Measurements from ENCODE around the gene PRR9. TPM values are rescaled to one million over a fixed set of nuclear protein-coding genes. Genes with fewer than 3 reads are reported as not detected.

PRR9 gene
- total RNA-seq, 4 donors from 2014 or later: 2.0 to 5.4 TPM; not detected in 2

GRCh38 chr1:153231363-153231762 lies 14.0 kb downstream of the PRR9 start:
- no peak for DNase-seq (ENCODE audit: low spot score)
- ATAC-seq (ENCODE audit: low FRiP score): no peak
- no peak for TF ChIP-seq CTCF (IDR thresholded peaks at IDR 0.05)

DNA sequence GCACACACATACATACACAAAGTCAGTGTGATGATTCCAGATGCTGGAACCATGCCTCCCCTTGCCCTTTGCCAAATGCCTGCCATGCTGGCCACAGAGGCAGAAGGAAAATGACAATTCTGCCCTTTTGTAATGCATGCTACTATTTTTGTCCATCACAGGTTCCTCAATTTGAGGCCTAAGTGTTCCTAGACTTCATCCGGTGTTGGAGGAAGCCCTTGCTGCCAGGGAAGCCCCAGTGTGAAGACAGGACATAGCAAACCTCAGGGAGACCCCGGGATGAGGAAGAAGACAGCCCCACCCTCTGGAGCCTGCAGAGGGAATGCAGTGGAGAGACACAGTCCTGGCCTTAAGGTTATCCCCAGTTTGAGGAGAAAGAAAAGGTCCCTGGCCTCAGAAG lies 14.4 kb downstream of the PRR9 start:
- no peak for TF ChIP-seq CTCF (IDR thresholded peaks at IDR 0.05)
- DNase-seq (ENCODE audit: low spot score) (no peak), ATAC-seq (ENCODE audit: low FRiP score) (no peak)

- ATAC-seq (ENCODE audit: low FRiP score) (no peak), DNase-seq (ENCODE audit: low spot score) (no peak)
- no peak for TF ChIP-seq CTCF (IDR thresholded peaks at IDR 0.05)
Observed at GRCh38 chr1:153232553-153232952, 15.2 kb downstream of the PRR9 start.

DNA sequence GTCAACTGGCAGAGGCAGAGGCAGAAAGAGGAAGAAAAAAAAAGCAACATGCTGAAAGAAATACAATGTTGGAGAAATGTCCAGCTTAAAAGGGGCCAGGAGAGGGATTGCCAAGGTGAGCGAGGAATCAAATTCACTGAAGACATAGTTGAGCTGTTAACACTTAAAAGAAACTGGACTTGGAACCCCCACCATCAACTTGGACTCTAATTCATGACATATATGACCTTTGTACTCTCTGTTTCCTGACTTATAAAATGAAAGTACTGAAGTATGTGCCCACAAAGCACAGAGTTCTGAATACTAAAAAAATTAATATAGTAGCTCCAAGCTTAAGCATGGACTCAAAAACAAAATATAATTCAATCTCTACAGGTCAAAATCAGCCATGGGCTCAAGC lies 16.1 kb downstream of the PRR9 start:
- TF ChIP-seq CTCF (IDR thresholded peaks at IDR 0.05): no peak
- ATAC-seq (ENCODE audit: low FRiP score): no peak
- DNase-seq (ENCODE audit: low spot score): no peak

DNA sequence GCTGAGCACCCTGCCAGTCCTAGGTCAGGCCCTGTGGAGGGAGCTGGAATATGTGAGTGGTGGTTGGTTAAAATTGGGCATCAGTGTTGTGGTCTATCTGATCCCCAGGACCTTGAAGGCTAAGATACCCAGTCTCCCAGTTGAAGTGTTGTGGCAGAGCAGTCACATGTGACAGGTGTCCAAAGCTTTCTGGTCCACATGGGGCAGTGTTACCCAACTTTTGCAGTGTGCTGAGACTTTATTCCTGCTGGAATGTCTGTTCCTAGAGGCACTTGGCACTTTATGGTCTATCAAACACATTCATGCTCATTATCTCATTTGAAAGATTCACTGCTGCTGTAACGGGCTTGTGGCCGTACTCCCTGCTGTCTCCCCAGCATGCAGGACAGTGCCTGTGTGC lies 21.1 kb downstream of the PRR9 start:
- DNase-seq (ENCODE audit: low spot score): no peak
- no peak for ATAC-seq (ENCODE audit: low FRiP score)
- TF ChIP-seq CTCF (IDR thresholded peaks at IDR 0.05): no peak

DNA sequence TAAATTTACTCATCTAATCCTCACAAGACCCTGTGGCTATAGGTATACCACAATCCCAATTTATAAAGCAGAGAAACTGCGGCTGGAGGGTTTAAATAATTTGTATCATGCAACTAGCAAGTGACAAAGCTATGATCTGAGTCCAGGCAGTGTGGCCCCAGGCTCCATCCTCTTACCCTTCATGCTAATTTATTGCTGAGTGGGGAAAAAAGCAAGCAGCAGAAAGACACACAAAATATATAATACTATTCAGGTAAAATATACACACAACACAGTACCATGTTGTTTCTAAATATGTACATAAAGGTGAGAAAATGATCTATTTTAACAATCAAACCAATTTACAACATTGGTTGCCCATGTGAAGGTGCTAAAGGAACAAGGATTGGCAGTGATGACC lies 24.8 kb downstream of the PRR9 start:
- TF ChIP-seq CTCF (IDR thresholded peaks at IDR 0.05): no peak
- DNase-seq (ENCODE audit: low spot score) (no peak), ATAC-seq (ENCODE audit: low FRiP score) (no peak)

GRCh38 chr1:153245466-153245865 lies 28.1 kb downstream of the PRR9 start:
- no peak for ATAC-seq (ENCODE audit: low FRiP score)
- DNase-seq (ENCODE audit: low spot score): no peak
- TF ChIP-seq CTCF (IDR thresholded peaks at IDR 0.05): no peak
